HG03196 (cell line): Measurements from ENCODE around the gene RIC1.
"Not testable (repeated sequence)": the region's sequence is repeated elsewhere in the genome, so short reads cannot be mapped to it uniquely, and the experiment has no call there.

Experiments used
- ATAC-seq: cut with Tn5 transposase; IDR thresholded peaks from one replicate; pipeline ENCODE4 v1.9.1; 2021; ENCODE audit not compliant: unreplicated experiment

Gene RIC1

DNA sequence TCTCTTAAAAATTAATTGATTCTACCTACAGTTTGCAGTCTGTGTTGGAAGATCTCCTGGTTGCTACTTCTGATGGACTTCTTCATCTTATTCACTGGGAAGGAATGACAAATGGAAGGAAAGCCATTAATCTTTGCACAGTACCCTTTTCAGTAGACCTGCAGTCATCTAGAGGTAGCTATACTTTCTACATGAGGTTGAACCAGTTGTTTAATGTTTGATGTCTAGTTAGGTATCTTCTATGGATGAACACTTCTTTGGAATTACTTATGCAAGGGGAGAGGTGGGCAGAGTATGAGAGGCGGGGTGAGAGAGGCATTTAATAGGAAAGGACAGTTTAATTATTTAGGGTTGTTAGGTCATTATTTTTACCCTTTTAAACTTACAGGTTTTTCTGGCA is 91.2 kb downstream of the RIC1 start:
- ATAC-seq: no peak

DNA sequence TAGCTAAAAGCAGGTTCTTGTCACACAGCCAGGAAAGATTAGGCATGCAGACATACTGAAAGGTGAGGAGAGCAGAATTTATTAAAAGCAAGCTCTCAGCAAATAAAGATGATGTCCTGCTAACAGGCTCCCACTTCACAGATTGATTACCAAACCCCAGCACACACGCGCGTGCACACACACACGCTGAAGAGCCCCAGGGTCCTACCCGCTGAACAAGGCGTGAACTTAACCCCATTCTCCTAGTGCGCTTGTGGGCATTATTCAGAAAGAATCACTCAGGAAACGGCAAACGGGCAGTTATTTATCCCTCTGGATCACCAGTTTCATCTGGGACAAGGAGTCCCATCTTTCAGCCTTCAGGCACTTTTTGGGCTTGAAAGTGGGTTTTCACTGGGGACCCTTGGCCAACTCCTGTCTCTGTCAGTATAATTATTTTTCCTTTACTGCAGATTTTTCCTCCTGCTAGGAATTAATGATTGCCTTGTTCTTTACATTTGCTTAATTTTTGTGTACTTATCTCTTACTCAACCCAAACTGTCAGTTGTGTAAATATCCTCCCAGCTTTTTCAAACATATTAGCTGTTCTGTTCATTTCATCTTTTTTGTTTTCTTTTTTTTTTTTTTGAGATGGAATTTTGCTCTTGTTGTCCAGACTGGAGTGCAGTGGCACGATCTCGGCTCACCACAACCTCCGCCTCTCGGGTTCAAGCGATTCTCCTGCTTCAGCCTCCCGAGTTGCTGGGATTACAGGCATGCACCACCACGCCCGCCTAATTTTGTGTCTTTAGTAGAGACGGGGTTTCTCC is 92.6 kb downstream of the RIC1 start:
- ATAC-seq: no peak

DNA sequence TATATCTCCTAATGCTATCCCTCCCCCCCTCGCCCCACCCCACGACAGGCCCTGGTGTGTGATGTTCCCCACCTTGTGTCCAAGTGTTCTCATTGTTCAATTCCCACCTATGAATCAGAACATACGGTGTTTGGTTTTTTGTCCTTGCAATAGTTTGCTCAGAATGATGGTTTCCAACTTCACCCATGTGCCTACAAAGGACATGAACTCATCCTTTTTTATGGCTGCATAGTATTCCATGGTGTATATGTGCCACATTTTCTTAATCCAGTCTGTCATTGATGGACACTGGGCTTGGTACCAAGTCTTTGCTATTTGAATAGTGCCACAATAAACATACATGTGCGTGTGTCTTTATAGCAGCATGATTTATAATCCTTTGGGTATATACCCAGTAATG is 93.8 kb downstream of the RIC1 start:
- not testable (repeated sequence) for ATAC-seq

DNA sequence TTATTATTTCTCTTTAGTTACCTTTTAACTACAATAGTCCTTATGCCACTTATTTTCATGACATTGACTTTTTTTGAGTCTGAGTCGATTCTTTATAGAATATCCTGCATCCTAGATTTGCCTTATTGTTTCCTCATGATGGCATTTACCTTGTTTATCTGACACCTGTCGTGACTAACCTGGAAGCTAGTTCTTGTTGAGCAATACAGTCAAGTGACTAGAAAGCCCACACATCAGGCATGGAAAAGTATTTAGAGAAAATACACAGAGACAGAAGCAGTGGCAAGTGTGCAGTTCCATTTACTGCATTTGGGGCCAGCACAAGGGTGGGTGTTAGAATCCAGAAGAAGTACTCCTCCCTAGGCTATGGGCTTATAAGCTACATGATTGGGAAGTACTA is 106.2 kb downstream of the RIC1 start:
- no peak for ATAC-seq

DNA sequence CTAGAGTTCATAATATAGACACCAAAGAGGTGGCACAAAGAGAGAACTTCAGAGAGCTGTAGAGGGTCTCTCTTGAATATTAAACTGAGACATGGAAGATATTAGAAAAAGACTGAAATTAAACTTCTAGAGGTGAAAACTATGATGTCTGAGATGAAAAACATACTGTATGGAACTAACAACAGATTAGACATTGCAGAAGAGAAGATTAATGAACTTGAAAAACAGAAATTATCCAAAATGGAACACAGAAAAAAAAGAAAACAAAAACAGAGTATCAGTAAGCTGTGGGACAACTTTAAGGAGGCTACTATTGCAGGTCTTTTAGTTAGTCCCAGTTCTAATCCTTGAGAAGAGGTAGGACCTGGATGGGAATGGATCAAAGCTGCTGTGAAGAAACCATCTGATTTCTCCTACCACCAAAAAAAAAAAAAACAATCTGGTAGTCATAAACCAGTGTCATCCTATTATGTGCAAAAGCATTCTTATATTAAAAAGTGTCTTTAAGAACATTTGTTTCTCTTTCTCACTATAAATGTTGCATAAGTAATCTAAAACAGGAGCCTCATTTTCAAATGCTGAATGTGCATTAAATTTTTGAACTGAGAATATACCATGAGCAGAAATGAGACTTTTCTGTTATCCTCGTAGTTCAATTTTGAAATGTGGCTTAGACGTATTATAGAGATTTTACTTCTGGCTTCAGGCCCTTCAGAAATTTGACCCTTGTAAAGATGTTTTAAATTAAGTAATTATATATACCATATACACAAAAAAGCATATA is 107.8 kb downstream of the RIC1 start:
- no peak for ATAC-seq

DNA sequence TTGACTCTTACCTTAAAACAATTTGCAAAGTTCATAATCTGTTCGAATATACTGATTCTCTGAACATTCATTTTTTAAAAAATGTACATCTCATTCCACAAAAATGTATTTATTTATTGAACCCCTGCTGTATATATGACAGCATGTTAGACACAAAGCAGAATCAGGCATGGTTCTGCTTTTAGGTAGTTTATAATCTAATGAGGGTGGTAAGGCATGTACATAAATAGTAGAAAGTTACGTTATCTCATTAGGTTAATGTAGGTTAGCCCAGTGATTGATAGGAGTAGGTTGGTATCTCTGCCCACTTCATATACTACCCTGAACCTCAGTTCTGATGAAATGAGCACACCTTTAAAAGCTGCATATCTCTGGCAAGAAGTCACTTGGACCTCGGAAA is 114.2 kb downstream of the RIC1 start:
- ATAC-seq: no peak

DNA sequence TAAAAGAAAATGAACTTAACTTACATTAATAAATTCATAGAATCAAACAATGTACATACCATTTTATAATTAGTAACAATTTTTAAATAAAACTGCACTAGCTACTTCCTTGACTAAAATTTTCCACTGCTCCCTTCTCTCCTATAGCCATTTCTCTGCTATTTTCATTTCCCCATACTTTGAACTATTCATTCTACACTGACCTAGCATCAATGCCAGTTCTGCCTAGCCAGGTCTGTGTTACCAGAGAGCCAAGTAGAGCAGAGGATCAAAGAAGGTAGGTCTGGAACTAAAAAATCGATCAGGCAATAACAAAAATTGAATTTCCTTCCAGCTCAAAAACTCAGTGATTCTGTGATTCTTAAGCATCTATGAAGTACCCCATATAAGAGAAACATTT is 119.5 kb downstream of the RIC1 start:
- ATAC-seq: no peak

DNA sequence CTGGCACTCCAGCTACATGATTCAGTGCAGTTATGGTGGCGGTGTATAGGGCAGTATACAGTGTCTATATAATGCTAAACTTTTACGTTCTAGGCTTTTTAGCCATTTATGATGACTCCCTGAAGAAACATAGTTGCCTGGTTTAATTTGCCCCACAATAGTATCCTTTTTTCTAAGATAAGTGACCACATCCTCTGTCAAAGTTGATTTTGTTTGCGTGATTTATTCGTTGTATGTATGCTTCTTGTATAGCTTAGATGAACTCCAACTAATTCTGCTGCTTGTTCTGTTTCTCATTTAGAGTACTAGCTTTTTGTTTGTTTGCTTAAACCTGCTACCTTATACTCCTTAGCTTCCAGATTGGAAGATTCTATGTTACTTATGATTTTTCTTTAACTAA is 120.4 kb downstream of the RIC1 start:
- no peak for ATAC-seq

DNA sequence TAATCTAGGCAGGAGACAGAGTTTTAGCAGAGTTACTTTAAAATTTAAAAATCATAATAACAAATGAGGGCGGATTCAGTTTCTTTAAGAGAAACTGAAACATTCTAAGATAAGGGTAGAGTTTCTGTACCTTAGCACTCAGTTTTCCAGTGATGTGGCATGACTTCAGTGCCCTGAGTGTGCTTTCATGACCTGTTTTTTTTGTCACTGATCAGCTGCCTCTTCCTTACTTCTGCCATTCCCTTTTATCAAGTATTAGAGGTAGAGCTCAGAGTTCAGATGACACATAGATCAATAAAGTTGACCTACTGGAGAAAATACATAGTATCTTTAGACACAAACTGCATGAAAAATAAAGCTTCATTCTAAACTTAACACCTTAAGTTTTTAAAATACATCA is 121.7 kb downstream of the RIC1 start:
- no peak for ATAC-seq

DNA sequence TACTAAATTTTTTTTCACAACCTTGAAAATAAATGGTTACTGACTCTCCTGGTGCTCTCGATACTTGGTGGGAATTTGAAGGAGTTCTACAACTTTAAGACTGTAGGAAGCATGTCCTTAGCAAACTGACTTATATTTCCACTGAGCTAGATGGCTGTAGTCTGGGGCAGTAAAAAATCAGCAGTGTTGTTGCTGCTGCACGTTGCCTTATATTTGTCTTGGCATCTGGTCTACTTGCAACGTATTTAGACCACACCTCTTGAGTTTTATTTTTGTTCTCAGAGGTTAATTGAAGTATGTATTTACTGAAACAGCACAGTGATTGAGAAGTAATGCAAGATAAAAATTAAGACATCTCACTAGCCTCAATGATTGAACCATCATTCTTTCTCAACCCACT is 127.7 kb downstream of the RIC1 start:
- no peak for ATAC-seq

DNA sequence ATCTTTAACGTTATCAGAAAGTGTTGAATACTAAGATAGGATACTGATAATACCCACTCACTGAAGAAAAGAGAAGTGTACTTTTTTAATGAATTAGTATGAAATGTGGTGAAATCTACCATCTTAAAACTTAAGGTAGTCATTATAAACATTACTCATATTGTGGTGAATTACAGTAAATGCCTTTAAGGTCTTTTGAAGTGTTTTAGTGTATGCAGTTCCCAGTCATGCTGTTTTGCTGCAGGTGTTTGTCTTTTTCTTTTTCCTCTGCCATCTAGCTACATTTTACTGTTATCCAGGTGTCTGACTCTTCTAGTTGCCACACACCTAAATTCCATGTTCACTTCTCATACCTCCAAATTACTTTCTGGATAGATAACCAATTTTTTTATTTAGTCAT is 131.4 kb downstream of the RIC1 start:
- no peak for ATAC-seq

DNA sequence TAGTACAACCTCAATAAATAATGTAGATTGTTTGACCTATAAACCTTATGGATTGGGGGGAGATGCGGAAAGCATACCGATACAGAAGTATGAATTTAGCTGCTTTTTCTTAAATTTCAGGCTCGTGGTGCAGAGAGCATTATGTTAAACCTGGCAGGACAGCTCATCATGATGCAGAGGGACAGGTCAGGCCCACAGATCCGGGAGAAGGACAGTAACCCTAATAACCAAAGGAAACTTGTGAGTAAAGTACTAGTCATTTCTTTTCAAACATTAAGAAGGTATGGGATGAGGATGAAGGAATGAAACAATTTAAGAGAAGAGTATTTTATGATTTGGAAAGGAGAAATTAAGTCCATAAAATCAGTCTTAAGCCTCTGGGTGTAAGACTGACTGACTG is 133.5 kb downstream of the RIC1 start:
- no peak for ATAC-seq

DNA sequence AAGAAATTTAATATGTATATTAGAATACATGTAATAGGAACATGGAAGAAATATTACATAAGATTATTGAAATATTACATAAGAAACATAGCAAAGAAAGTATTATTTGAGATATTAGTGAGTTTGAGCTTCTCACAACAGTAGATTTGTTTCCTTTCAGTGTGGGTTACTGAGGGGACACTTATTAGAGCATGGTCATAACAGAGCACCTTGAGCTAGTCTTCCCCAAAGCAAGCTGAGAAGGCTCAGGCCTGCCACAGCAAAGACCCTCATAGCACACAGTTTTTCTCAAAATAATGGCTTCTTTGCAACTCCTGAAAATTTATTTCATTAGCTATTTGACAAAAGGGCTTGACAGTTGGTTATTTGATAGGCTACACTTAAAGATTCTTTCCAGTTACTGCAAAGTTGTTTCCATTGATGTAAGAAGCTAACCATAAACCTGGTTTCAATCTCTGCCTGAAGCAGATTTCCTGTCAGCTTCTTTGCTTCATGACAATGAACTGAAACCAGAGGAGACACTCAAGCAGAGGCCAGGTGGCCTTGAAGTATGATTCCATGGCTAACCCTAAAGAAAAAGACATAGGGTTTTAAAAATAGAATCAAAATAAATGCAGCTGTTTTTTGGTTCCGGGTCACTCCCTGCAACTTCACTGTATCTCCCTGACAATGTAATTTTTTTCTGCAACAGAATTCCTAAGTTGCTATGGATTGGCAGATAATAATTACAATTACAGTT is 135.4 kb downstream of the RIC1 start:
- ATAC-seq: peak; percentile 84

DNA sequence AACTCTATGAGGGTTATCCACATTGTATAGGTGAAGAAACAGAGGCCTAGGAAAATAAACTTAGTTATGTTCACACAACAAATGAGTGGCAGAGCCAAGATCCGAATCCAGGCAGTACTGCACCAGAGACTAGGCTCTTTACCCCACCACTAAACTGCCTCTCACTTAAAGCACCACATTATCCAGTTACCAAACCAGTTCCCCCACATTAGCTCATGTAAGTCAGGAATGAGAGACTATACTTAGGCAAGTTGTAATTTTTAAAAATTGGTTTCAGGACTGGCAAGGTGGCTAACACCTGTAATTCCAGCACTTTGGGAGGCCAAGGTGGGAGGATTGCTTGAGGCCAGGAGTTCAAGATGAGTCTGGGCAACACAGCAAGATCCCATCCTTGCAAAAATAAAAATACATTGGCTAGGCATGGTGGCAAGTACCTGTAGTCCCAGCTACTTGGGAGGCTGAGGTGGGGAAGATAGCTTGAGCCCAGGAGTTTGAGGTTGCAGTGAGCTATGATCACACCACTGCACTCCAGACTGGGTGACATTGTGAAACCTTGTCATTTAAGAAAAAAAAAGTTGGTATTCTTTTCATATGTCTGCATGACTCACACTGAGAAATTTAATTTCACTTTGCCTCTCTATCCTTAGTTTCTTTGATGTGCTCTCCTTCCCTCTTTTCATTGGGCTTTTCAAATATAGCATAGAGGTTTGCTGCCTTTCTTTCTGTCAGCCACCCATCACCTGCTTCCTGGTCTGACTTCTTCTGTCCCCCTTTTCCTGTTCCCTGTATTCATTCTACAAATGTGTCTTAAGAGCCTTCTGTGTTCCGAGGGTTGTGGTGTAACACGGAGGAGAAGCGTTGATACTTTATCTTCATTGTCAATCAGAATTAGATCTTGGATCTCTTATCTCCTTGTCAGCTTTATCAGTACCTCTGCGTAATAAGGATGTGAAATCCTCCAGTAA is 139.3 kb downstream of the RIC1 start:
- peak; percentile 42 for ATAC-seq

DNA sequence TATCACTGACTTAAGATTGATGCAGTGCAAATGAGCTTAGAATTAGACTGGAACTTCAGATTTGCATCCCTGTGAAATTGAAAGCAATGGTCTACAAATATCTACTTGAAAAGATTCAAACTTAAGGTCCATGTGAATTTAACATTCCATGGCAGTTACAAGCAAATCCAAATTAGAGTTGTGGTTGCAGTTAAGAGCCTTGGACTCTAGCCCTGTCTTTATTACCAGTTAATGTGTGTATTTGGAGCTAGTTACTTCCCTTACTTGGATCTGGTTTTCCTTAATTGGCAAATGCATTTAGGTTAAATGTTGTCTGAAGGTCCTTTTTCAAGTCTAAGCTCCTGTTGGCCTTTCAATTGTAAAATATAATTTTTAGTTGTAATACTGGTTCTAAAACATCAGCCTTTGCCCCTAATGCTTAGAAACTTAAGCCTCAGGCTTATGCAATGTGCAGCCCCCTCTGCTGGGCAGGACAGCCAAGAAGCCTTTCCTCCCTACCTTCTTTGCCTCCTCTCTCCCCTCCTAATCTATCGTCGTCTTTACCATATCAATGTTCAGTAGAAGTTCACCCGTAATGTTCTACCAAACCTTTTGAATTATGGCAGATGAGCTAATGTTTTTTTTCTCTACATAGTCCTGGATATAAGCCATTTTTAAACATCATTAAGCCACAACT is 144.6 kb downstream of the RIC1 start:
- no peak for ATAC-seq

DNA sequence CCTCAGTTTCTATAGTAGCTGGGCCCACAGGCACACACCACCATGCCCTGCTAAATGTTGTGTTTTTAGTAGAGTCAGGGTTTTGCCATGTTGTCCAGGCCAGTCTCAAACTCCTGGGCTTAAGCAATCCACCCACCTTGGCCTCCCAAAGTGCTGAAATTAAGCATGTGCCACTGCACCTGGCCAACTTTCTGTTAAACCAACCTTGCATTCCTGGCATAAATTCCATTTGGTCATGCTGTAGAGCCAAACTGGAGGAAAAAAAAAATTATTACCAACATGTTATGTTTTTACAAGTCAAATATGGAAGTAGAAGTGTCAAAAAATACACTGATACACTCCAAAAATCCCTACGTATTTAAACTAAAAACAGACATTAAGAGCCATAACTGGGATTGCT is 149.9 kb downstream of the RIC1 start:
- no peak for ATAC-seq

DNA sequence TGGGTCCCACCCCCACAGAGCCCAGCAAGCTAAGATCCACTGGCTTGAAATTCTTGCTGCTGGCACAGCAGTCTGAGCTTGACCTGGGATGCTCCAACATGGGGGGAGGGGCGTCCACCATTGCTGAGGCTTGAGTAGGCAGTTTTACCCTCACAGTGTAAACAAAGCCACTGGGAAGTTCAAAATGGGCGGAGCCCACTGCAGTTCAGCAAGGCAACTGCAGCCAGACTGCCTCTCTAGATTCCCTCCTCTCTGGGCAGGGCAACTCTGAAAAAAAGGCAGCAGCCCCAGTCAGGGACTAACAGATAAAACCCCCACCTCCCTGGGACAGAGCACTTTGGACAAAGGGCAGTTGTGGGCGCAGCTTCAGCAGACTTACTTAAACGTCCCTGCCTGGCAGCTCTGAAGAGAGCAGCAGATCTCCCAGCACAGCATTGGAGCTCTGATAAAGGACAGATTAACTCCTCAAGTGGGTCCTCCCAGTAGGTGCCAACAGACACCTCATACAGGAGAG is 150.9 kb downstream of the RIC1 start:
- not testable (repeated sequence) for ATAC-seq

DNA sequence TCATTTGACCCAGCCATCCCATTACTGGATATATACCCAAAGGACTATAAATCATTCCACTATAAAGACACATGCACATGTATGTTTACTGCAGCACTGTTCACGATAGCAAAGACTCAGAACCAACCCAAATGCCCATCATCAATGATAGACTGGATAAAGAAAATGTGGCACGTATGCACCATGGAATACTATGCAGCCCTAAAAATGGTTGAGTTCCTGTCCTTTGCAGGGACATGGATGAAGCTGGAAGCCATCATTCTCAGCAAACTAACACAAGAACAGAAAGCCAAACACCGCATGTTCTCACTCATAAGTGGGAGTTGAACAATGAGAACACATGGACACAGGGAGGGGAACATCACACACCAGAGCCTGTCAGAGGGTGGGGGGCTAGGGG is 154.5 kb downstream of the RIC1 start:
- not testable (repeated sequence) for ATAC-seq

DNA sequence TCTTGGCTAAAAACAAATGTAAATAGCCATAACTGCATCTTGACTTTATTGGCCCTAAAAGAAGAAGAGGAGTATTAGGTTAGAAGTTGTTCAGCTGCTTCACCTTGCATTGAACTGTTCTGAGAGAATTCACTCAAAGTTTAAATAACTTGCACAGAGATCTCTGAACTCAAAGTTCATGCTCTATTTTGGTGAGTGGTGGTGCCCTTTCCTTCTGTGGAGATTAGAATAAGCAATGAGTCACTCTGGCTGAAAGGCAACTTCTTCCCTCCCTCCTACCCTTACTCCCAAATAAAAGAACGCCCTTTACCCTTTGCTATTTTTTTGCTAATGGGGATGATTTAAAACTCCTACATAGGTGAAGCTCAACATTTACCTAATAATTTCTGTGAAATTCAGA is 155.1 kb downstream of the RIC1 start:
- ATAC-seq: no peak
